Ovary (tissue), 3 donors: Measurements from ENCODE around the gene POU2AF2.

Experiments used
- CTCF ChIP-seq, 3 donors: fragments of 450-650 bp in 2 of 3; fragments of 200-600 bp in 1 of 3; IDR thresholded peaks; one replicate each; pipeline versions ENCODE4 v1.5.1 to v1.8.0; 2016 to 2022; ENCODE audit warnings: antibody characterized with exemption in 3 of 3, mild to moderate bottlenecking in 1 of 3
- EP300 ChIP-seq: sonication (generic); formaldehyde crosslinking; IDR thresholded peaks from one replicate; pipeline ENCODE4 v1.6.1; 2017; ENCODE audit warnings: antibody characterized with exemption
- donor health status: DM: no; HTN: no; CAD: no.

GRCh38 chr11:111324277-111324720 lies 78.8 kb downstream of the POU2AF2 start:
- no peak for TF ChIP-seq CTCF (IDR thresholded peaks at IDR 0.05)
- no peak for TF ChIP-seq EP300
